HG02623 (cell line): ENCODE results near the gene F10.

ENCODE experiments used
- ATAC-seq: cut with Tn5 transposase; IDR thresholded peaks from one replicate; pipeline ENCODE4 v1.9.1; 2021; ENCODE audit warnings: moderate library complexity; ENCODE audit not compliant: unreplicated experiment

F10 gene

DNA sequence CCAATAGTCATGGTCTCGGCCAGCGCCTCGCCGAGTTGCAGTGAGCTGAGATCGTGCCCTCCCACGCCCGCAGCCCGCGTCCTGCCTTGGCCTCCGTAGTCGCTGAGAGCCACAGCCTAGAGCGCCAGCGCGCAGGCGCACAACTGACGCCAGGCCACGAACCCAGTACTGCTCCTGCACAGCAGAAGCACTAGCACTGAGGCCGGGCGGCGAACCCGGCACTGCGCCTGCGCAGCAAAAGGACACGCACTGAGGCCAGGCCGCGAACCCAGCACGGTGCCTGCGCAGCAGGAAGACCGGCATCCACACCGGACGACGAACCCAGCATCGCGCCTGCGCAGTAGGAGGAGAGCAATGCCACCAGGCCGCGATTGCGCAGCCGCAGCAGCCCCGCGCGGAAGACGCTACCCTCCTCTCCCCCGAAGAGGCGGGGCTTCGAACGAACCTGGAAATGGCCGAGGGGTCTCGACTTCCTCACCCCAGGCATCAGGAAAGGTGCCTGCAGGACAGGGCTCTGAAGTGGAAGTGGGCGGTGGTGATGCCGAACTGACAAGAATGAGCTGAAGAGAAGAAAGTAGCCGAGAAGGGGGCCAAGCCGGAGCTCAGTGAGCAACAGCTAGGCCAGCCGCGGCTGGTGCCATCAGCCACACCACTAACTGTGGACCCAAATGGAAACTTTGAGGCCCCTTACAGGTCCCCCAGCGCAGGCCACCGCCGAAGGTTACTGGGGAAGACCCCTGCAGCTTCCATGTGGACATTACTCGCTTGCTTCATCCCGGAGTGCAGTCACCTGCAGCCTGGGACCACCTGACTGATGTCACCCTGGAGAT, 7.5 kb downstream of the F10 start:
- no peak for ATAC-seq

DNA sequence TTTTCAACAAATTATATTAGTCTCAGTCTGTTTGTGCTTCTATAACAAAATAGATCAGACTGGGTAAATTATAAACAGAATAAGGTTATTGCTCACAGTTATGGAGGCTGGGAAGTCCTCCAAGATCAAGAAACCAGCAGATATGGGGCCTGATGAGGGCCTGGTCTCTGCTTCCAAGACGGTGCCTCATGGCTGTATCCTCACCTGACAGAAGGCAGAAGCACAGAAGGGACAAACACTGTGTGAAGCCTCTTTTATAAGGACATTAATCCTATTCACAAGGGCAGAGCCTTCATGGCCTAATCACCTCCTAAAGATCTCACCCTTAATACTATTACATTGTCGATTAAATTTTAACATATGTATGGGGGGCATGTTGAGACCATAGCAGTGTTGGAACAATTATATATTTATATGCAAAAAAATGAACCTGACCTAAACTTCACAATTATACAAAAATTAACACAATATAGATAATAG, 12.7 kb downstream of the F10 start:
- no peak for ATAC-seq

DNA sequence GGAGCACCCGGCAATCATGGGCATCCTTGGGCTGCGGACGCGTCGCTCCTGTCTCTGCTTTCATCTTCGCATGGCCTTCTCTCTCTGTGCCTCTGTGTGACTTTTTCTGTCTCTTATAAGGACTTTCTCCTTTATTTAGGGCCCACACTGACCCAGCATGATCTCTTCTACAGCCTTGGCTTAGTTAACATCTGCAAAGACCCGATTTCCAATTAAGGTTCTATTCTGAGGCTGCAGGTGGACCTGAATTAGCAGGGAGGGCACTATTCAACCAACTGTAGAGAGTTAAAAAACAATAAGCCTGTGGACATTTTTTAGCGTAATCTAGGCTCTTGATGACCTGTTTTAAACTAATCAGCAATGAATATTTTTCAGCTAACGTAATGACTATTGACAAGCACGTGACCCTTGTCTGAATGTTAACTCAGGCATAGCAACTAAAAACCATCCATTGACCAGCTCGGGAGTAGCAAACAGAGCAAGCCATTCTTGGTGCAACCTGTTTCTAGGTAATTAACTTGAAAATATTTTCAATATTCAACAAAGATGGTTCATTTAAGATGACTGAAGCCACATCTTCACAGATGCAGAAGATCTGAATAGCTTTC, 15.2 kb downstream of the F10 start:
- ATAC-seq: no peak

DNA sequence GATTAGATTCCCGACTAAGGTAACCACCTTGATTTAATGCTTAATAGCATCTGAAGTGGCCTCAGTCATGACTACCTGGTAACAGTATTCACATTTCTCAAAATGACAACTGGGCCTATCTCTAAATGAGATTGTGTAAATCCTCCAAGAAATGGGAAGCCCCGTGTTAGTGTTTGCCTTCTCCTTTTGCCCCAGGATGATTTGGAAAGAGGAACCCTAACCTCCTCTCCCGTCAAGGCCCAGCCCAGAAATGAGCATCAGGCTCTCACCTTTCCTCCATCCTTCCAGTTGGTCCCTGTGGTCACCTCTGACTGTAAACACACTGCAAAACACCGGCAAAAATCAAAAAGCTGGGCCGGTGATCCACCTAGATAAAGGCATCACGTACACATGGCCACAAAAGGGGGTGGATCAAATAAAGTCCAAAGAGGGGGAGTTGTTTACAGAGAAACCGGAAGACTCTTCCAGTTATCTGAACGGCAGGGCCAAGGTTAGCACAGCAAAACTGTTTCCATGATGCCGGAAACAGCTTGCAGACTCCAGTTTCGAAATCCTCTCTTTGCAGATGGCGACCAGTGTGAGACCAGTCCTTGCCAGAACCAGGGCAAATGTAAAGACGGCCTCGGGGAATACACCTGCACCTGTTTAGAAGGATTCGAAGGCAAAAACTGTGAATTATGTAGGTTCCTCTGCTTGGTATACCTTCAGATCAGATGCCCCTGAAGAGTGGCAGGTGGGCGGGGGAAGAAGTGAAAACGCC, 16.4 kb downstream of the F10 start:
- no peak for ATAC-seq

DNA sequence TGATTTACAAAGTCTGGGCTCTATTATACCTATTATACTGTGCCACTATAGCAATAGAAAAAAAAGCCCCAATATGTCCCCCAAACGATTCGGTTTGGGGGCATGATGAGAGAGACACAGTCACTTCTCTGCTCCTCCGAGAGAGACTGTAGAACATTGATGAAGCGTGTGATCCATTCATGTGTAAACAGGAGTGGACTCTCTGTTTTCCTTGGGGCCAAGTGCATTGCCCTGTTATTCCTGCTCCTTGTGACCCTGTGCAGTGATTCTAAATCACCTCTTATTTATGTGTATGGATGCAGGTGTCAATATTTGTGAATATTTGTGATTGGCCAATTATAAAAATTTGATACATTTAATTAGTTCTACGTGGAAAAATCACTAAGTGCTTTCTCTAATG, 17.0 kb downstream of the F10 start:
- ATAC-seq: no peak

DNA sequence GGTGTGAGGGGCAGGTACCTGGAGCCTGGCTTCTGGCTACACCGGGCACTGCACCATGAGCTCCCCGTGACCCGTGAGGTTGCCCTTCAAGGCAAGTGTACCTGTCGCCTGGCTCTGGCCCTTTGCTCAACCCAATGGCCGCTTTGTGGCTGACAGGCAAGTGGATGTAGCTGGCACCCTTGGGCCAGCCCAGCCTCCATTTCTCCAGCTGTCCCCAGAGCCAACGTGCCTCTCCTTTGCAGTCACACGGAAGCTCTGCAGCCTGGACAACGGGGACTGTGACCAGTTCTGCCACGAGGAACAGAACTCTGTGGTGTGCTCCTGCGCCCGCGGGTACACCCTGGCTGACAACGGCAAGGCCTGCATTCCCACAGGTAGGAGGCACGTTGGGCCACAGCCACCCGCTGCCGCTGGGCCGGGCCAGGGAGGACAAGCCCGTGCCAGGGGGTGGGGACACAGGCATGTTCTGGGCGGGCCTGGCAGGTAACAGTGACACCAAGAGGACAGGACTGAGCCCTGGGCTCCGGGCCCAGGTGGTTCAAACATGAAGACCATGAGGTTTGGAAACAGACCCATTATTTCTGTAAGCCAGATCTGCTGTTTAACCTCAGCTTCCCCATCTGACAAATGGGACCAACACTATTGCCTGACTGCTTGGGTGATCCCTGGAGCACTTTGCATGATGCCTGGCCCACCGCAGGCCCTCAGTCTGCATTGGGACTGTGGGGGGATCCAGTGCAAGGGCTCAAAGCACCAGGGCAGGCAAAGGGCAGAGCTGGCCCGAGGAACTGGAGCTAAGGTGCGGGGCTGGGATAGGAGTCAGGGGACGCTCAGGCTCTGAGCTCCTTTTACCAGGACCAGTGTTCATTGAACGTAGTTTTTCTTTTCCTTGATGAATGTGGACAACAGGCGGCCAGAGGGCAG, 18.3 kb downstream of the F10 start:
- no peak for ATAC-seq

DNA sequence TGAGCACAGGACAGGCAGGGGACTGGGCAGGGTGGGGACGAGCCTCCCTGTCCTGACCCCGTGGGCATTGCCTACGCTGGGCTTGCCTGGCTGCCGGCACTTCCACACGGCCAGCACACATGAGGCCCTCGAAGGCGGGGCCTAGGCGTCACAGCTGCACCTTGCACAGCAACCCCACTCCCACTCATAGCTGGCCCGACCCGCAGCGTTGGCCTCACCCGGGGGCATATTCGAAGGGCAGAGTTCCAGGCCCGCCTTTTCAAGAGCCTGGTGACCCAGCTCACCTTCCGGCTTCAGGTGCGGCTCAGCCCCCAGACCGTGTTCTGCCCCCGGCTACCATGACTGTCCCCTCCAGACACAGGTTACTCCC, 19.0 kb downstream of the F10 start:
- no peak for ATAC-seq

DNA sequence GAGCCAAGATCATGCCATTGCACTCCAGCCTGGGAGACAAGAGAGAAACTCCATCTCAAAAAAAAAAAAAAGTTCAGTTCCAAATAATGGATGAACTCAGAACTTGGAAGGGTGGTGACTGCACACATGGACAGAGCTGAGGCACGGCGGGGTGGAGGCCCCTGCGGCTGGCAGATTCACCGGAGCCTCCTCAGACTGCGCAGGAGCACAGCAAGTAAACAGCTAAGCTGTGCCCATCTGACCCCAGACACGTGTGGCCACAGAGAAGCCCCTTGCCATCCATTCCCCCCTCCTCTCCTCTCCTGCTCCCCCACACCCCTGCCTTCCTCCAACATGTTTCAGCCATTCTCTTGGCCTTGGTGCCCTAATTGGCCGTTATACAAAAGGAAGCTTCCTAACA, 20.3 kb downstream of the F10 start:
- no peak for ATAC-seq

DNA sequence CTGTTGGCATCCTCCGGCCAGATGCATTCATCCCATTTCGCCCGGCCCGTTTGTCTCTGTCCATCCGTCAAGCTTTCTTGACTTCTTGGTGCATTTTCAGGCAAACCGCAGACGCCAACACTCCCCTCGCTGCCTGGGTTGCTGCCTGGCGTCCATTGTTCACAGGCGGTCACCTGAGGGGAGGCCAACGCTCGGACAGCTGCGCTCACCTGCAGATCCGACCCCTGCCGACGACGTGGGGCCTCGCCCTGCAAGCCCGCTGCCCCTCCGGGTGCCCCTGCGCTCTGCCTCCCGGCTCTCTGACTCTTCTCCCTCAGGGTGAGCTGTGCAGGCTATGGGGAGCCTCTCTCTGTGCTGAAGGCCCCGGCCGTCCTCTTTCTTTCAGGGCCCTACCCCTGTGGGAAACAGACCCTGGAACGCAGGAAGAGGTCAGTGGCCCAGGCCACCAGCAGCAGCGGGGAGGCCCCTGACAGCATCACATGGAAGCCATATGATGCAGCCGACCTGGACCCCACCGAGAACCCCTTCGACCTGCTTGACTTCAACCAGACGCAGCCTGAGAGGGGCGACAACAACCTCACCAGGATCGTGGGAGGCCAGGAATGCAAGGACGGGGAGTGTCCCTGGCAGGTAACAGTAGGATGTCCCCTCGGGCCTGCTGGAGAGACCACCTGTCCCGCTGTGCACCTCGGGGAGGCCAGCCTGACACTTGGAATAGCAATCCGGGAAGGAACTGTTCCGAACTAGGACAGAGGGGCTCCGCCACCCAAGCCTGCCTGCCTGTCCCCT, 21.1 kb downstream of the F10 start:
- ATAC-seq: no peak

DNA sequence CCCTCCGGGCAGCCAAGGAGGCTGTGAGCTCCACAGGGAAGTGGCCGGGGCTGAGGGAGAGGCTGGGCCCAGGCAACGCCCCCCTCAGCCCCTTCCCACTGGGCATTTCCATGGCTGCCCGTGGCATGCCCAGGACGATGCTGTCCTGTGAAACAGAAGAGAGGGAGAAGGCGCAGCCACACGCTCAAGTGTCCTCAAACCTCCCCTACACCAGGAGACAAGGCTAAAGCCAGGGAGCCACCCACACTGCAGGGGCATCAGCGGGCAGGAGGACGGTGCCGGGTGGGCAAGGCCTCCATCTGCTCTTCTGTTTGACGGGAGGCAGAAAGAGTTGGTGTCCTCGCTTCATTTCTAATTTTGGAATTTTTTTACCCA, 21.6 kb downstream of the F10 start:
- ATAC-seq: no peak

DNA sequence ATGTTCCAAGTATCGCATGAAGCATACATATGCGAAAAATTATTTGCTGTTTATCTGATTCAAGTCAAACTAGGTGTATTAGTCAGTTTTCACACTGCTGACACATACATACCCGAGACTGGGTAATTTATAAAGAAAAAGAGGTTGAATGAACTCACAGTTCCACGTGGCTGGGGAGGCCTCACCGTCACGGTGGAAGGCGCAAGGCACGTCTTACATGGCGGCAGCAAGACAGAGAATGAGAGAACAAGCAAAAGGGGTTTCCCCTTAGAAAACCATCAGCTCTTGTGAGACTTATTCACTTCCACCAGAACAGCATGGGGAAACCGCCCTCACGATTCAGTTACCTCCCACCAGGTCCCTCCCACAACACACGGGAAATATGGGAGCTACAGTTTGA, 22.9 kb downstream of the F10 start:
- no peak for ATAC-seq

DNA sequence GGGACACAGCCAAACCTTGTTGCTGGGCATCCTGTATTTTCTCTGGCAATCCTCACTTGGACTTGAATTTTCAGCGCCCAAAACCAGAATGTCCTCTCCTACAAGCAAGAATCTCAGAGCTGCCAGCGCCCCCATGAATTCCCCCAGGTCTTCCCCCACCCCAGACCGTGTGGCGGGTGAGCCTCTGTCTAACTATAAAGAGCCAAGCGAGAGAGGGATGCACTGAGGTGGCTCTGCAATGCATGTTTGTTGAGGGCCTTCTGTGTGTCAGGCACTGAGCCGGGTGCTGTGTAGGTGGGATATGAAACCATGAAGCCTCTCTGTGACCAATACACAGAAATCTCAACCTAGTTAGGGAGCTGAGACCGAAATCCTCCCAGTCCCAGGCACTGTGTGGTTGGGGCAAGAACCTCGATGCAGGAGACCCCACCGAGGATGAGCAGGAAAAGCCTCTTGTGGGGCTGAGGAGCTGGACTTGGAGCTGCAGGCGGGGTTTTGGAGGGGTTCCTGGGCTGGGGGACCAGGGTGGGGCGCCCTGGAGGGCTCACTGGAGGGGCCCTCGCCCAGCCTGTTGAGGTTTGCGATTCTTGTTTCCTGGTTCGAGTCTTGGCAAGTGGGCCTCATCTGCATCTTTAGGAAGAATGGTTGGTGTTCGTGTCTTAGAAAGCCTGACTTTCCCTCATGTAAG, 23.5 kb downstream of the F10 start:
- no peak for ATAC-seq

DNA sequence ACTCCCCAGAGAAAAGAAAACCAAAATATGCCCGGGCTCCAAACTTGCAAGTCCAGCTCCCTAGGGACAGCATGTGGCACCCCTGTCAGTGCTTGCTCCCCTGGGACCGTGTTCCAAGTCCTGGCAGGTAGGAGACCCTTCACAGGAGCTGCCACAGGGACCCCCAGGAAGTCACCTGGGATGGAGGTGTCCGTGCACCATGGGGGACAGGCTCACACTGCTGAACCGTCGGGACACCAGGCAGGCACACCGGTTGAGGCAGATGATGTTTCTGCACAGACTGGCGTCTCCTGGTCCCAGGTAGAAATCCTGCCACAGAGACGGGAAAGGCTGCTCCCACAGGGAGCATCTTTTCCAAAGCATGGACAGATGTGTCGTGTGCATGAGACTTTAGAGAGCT, 24.2 kb downstream of the F10 start:
- ATAC-seq: no peak

DNA sequence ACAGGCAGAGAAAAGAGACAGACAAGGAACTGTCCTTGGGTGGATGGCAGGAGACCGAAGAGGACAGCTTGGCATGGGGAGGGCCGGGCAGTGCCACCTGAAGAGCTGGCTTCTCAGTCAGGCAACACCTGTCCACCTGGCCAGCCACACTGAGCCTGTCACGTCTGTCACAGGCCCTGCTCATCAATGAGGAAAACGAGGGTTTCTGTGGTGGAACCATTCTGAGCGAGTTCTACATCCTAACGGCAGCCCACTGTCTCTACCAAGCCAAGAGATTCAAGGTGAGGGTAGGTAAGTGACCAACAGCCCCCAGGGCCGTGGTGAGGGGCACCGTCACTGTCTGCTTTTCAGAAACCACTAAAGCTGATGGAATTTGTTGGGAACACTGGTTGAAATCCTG, 24.6 kb downstream of the F10 start:
- ATAC-seq: no peak

DNA sequence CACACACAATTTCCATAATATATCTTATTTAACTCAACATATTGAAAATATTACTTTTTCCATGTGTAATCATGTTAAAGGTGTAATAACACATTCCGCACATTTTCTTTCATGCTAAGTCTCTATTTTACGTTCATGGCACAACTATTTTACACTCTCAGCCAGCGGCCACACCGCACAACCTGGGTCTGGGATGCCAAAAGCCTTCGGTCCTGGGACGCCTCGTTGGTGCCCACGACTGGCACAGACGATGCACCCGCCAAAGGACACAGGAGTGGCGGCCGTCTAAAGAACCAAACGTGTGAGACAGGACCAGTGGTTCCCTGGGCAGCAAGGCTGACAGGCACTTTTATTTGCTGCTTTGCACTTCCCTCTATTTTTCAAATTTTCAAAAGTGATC, 25.8 kb downstream of the F10 start:
- ATAC-seq: no peak

DNA sequence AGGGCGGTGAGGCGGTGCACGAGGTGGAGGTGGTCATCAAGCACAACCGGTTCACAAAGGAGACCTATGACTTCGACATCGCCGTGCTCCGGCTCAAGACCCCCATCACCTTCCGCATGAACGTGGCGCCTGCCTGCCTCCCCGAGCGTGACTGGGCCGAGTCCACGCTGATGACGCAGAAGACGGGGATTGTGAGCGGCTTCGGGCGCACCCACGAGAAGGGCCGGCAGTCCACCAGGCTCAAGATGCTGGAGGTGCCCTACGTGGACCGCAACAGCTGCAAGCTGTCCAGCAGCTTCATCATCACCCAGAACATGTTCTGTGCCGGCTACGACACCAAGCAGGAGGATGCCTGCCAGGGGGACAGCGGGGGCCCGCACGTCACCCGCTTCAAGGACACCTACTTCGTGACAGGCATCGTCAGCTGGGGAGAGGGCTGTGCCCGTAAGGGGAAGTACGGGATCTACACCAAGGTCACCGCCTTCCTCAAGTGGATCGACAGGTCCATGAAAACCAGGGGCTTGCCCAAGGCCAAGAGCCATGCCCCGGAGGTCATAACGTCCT, 26.4 kb downstream of the F10 start:
- no peak for ATAC-seq

DNA sequence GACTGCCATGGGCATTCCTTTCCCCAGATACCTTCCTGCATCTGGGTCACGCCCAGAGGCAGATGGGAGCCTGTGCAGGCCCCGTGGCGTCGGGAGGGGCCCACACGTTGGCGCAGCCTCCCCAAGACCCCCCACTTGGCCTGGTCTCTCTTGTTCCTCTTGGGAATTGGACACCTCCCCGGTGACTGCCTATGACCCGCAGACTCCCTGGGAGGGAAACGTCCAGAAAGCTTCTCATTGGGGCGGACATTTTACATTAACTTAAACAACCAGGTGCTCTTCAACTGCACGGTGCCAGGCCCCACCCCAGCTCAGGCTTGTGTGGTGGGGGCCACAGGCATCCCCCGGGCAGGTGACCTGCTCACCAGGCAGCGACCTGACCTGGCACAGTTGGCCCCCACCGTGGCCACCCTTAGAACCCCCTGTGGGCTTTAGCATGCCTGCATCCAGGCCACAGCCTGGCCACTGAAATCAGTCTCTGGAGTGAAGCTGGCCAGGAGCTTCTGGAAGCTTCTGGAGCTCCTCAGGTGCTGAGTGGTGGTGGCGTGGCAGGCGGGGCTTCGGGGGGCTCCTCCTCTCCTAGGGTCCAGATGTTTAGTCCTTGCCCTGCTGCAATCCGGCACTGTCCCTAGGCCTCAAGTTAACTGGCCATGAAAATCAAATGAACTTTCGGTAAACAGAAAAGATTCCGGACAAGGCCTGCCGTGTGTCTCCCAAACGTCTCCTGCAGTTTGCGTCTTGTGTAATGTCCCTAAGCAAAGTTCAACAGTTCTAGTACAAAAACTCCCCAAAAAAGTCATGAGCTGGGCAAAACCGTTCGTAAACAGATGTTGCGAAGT, 27.3 kb downstream of the F10 start:
- no peak for ATAC-seq
